Fibroblast of upper back skin (primary cell): ENCODE results near the gene C22orf31.
"Not testable (repeated sequence)": the region's sequence is repeated elsewhere in the genome, so short reads cannot be mapped to it uniquely, and the experiment has no call there.

Experiments
- DNase-seq: peaks from one replicate; pipeline ENCODE4 v3.0.0-alpha.2; 2013

C22orf31 gene

GRCh38 chr22:29053048-29053702, 8.5 kb downstream of the C22orf31 start:
- DNase-seq = no peak

- DNase-seq = no peak
Observed at GRCh38 chr22:29050457-29050856, 11.2 kb downstream of the C22orf31 start.

GRCh38 chr22:29049655-29050263, 11.9 kb downstream of the C22orf31 start:
- no peak for DNase-seq

GRCh38 chr22:29048822-29049654, 12.6 kb downstream of the C22orf31 start:
- DNase-seq = no peak

GRCh38 chr22:29044657-29045176, 16.9 kb downstream of the C22orf31 start:
- DNase-seq = peak; percentile 74

- DNase-seq = peak; percentile 67
Observed at GRCh38 chr22:29043906-29044575, 17.6 kb downstream of the C22orf31 start.

GRCh38 chr22:29041408-29041807, 20.2 kb downstream of the C22orf31 start:
- DNase-seq = peak; percentile 79

- peak; percentile 90 for DNase-seq
Observed at GRCh38 chr22:29040385-29041275, 21.0 kb downstream of the C22orf31 start.

- not testable (repeated sequence) for DNase-seq
Observed at GRCh38 chr22:29039684-29040083, 21.9 kb downstream of the C22orf31 start.

- no peak for DNase-seq
Observed at GRCh38 chr22:29039148-29039547, 22.5 kb downstream of the C22orf31 start.

- no peak for DNase-seq
Observed at GRCh38 chr22:29037340-29037932, 24.2 kb downstream of the C22orf31 start.

GRCh38 chr22:29032584-29032983, 29.0 kb downstream of the C22orf31 start:
- no peak for DNase-seq

GRCh38 chr22:29032014-29032475, 29.6 kb downstream of the C22orf31 start:
- no peak for DNase-seq

GRCh38 chr22:29031227-29032011, 30.2 kb downstream of the C22orf31 start:
- DNase-seq = peak; percentile 96

- DNase-seq = peak; percentile 84
Observed at GRCh38 chr22:29030618-29031226, 30.9 kb downstream of the C22orf31 start.

GRCh38 chr22:29030016-29030617, 31.5 kb downstream of the C22orf31 start:
- DNase-seq = peak; percentile 50

GRCh38 chr22:29029202-29030000, 32.2 kb downstream of the C22orf31 start:
- DNase-seq = no peak

- no peak for DNase-seq
Observed at GRCh38 chr22:29028468-29028867, 33.2 kb downstream of the C22orf31 start.

- no peak for DNase-seq
Observed at GRCh38 chr22:29026579-29026978, 35.1 kb downstream of the C22orf31 start.
